Transverse colon (tissue), 4 donors: ENCODE data around the gene CARD19. TPM values are rescaled to one million over a fixed set of nuclear protein-coding genes. Genes with fewer than 3 reads are reported as not detected.

Experiments
- DNase-seq: peaks from one replicate; pipeline ENCODE4 v3.0.0-alpha.2; 2019
- H3K27ac ChIP-seq, 4 donors: fragments of 200-600 bp; sonication (generic); 2 replicates each; pipeline ENCODE4 v1.5.1; 2016 to 2018; ENCODE audit warnings: inconsistent platforms in 4 of 4
- H3K27me3 ChIP-seq: fragments of 200-600 bp; sonication (generic); 2 replicates; pipeline ENCODE4 v1.5.1; 2017; ENCODE audit warnings: inconsistent platforms
- H3K36me3 ChIP-seq, 4 donors: fragments of 200-600 bp; sonication (generic); 2 replicates each; pipeline ENCODE4 v1.5.1; 2017 to 2019; ENCODE audit warnings: inconsistent platforms in 4 of 4
- H3K4me1 ChIP-seq, 4 donors: fragments of 200-600 bp; sonication (generic); 2 replicates each; pipeline ENCODE4 v1.5.1; 2017 to 2020; ENCODE audit warnings: inconsistent platforms in 4 of 4
- H3K4me3 ChIP-seq, 4 donors: fragments of 200-600 bp; sonication (generic); 1 replicate in 1 of 4; 2 replicates in 3 of 4; pipeline versions ENCODE4 v1.5.1 to v1.6.1; 2017 to 2019; ENCODE audit warnings: inconsistent platforms in 4 of 4
- H3K9me3 ChIP-seq, 2 donors: fragments of 200-600 bp; sonication (generic); 2 replicates each; pipeline ENCODE4 v1.5.1; 2017 to 2019; ENCODE audit warnings: inconsistent platforms in 2 of 2
- EP300 ChIP-seq: sonication (generic); formaldehyde crosslinking; IDR thresholded peaks from one replicate; pipeline ENCODE4 v1.6.1; 2017; ENCODE audit warnings: antibody characterized with exemption, low read depth
- POLR2A ChIP-seq: fragments of 450-650 bp; IDR thresholded peaks from one replicate; pipeline ENCODE4 v1.6.1; 2016; ENCODE audit warnings: antibody characterized with exemption, mild to moderate bottlenecking, moderate library complexity
- POLR2AphosphoS5 ChIP-seq, 3 donors: sonication (generic); formaldehyde crosslinking; IDR thresholded peaks; one replicate each; pipeline ENCODE4 v1.6.1; 2016; ENCODE audit warnings: antibody characterized with exemption in 3 of 3
- WGBS, 2 donors: methylation state at CpG; one replicate each; pipeline ENCODE4 v1.1.5; 2018; ENCODE audit warnings: low coverage in 1 of 2; 5-methylcytosine and 5-hydroxymethylcytosine counted together
- in situ Hi-C, 4 donors: fragments of 200-750 bp; cut with MboI; loops; one replicate each; pipeline versions ENCODE4 v1.15.0 to v1.15.1; 2017; ENCODE audit warnings: low sequenced_read_pairs in 3 of 4, low pct_ligation_motif_present in 1 of 4, low pct_unique_long_range_greater_than_20kb in 1 of 4
- intact Hi-C: fragments of 100-400 bp; cut with DNase I; formaldehyde crosslinking; loops from one replicate; pipeline ENCODE4 v1.15.1; 2023; ENCODE audit warnings: low total_unique reads
- total RNA-seq, 4 donors: library from RNA; depleted of rRNA; stranded (reverse); fragments of >200 nt; gene quantifications; one replicate each; pipeline ENCODE4 v1.1.0, GENCODE V29; 2016
- TF ChIP-seq, protein P1 (sequence below), 5 experiments: fragments of 200-600 bp in 3 of 5; fragments of 450-650 bp in 2 of 5; sonication (generic) in 3 of 5; IDR thresholded peaks; 1 replicate in 2 of 5; 2 replicates in 3 of 5; pipeline ENCODE4 v1.5.1; 2016 to 2017; ENCODE audit warnings: antibody characterized with exemption in 5 of 5, inconsistent platforms in 3 of 5, mild to moderate bottlenecking in 2 of 5, moderate library complexity in 1 of 5

Gene CARD19
- total RNA-seq, 4 donors from 2014 or later: 16.3 to 105 (median 88.2) TPM

DNA sequence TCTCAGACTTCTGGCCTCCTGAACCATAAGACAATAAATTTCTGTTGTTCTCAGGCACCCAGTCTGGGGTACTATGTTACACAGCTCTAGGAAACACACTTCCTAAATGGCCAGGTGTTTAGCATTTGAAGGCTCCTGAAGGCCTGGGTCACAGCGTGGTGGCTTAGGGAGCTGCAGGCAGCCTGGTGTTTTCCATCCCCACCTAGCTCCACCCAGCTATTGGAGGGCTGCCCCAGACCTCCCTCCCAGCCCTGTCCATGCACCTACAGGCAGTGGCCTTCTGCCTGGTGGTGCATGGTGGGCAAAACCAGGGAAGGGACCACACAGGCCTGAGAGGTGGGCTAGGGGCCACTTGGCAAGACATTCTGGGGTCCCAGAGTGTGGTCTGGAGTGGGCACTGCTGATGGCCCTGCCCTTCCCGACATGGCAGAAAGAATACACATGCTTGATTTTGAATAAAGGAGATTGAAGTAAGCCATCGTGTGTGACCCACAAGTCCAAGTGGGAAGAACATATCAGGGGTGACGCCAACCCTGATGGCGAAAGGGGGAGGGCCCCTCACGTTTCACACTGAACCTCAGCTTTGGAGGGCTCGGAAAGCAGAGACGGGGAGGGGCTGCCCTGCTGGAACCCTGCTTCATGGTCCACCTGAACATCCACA is 38.8 kb upstream of the CARD19 start:
- no peaks in the 10 kb centered on the region for H3K9me3 ChIP-seq
- TF ChIP-seq, protein P1, sequence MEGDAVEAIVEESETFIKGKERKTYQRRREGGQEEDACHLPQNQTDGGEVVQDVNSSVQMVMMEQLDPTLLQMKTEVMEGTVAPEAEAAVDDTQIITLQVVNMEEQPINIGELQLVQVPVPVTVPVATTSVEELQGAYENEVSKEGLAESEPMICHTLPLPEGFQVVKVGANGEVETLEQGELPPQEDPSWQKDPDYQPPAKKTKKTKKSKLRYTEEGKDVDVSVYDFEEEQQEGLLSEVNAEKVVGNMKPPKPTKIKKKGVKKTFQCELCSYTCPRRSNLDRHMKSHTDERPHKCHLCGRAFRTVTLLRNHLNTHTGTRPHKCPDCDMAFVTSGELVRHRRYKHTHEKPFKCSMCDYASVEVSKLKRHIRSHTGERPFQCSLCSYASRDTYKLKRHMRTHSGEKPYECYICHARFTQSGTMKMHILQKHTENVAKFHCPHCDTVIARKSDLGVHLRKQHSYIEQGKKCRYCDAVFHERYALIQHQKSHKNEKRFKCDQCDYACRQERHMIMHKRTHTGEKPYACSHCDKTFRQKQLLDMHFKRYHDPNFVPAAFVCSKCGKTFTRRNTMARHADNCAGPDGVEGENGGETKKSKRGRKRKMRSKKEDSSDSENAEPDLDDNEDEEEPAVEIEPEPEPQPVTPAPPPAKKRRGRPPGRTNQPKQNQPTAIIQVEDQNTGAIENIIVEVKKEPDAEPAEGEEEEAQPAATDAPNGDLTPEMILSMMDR (IDR thresholded peaks at IDR 0.05): no peak
- no peak for TF ChIP-seq EP300
- TF ChIP-seq POLR2AphosphoS5 (IDR thresholded peaks at IDR 0.05): no peak
- no peak for TF ChIP-seq POLR2A
- H3K36me3 ChIP-seq: no peaks in the 10 kb centered on the region
- 88 to 100% methylated on average over 5 to 8 of the region's 8 CpGs for WGBS, 2 donors
- H3K4me3 ChIP-seq: no peak overlapping the region
- in situ Hi-C loops: no loop called here
- H3K27ac ChIP-seq: peak overlapping the region in 1 of 4 donors; percentile 15
- intact Hi-C loops: no loop called here
- H3K27me3 ChIP-seq: no peaks in the 10 kb centered on the region
- no peak for DNase-seq
- H3K4me1 ChIP-seq: peaks cover 7 to 37% (median 21%) of the 10 kb centered on the region in 4 donors

DNA sequence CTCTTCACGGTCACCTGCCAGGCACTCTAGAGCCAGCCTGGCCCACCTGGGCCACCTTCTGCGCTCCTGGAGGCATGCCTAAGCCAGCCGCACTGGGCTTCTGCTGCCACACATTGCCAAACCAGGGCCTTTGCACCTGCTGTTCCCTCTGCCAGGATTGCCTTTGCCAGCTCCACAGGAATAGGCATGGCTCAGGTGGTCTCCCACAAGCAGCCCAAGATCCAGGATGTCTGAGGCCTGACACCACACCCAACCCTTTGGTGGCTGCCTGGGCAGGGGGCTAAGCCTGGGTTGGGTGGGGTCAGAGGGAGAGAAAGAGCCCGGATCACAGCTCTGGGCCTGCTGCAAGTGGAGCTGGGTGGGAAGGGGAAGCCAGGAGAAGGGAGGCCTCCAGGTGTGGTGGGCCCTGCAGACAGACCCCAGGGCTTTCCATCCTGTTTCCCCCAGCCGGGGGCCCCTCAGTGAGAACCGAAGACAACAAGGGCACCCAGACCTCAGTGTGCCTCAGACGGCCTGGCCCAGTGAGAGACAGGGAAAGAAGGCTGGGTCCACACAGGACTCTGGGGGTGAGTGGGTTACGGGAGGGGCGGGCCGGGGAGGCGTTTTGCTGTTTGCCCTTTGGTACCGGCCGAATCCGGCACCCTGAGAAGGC is 38.2 kb upstream of the CARD19 start:
- H3K27ac ChIP-seq: peak overlapping the region; percentile 63 to 81 (median 74)
- intact Hi-C loops (no loop called here), in situ Hi-C loops (no loop called here)
- DNase-seq: no peak
- no peaks in the 10 kb centered on the region for H3K27me3 ChIP-seq
- peaks cover 9 to 39% (median 21%) of the 10 kb centered on the region in 4 donors for H3K4me1 ChIP-seq
- TF ChIP-seq, protein P1 (IDR thresholded peaks at IDR 0.05): no peak
- TF ChIP-seq POLR2A (no peak), POLR2AphosphoS5 (IDR thresholded peaks at IDR 0.05) (no peak), EP300 (no peak)
- H3K36me3 ChIP-seq: no peaks in the 10 kb centered on the region
- no peak overlapping the region for H3K4me3 ChIP-seq
- WGBS, 2 donors: 52 to 56% methylated on average over 10 to 13 of the region's 14 CpGs
- H3K9me3 ChIP-seq: no peaks in the 10 kb centered on the region

DNA sequence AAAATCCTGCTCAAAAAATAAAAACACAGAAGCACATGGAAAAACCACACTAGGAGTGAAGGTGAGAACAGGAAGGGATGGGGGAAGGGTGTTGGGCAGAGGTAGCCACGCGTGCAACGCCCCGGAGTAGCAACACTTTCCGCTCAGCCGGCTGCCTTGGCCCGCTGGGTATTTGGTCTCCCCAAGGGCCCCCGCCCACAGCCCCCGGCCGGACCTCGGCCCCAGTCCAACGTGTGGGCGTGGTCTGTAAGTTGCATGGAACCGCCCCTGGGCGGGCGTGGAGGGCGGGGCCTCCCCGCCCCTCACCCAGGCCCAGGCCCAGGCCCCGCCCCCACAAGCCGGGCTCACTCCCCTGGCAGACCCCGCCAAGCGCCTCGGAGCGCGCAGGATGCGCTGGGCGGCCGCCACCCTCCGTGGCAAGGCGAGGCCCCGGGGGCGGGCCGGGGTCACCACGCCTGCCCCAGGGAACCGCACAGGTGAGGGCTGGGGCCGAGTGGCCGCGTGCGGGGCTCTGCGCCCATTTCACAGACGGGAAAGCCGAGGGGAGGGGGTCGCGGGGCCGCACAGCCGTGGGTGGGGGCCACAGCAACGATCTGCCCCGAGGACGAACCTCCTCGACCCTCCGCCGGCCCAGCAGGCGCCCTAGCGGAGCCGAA is 37.5 kb upstream of the CARD19 start, which contains the start of gene SUSD3:
Gene SUSD3, plus strand, starts transcription at position 347 of the 656 bp plus-strand sequence. Its CDS starts 42 bp downstream, at position 389.
- peak; percentile 76 for DNase-seq
- TF ChIP-seq, protein P1 (IDR thresholded peaks at IDR 0.05): no peak
- peak in 1 of 3 donors; percentile 11 for TF ChIP-seq POLR2AphosphoS5 (IDR thresholded peaks at IDR 0.05)
- no peak for TF ChIP-seq POLR2A
- TF ChIP-seq EP300: no peak
- no peaks in the 10 kb centered on the region for H3K36me3 ChIP-seq
- intact Hi-C loops: no loop called here
- H3K27me3 ChIP-seq: no peaks in the 10 kb centered on the region
- no peaks in the 10 kb centered on the region for H3K9me3 ChIP-seq
- in situ Hi-C loops: no loop called here
- H3K27ac ChIP-seq: peak within 1 kb of the TSS; percentile 63 to 81 (median 74)
- H3K4me1 ChIP-seq: peaks cover 9 to 43% (median 21%) of the 10 kb centered on the region in 4 donors
- WGBS, 2 donors: 0 to 2% methylated on average over 3 to 42 of the region's 55 CpGs
- peak within 1 kb of the TSS; percentile 21 to 61 (median 44) for H3K4me3 ChIP-seq
